ENCODE measurements around the gene METTL16. TPM values are rescaled to one million over a fixed set of nuclear protein-coding genes. Genes with fewer than 3 reads are reported as not detected.

Gene METTL16
- total RNA-seq, 4 donors from 2014 or later: 16.1 to 141 (median 19.8) TPM

- intact Hi-C loops (cut with DNase I; ENCODE audit: low total_unique reads): no loop called here
- DNase-seq: no peak
- in situ Hi-C loops (cut with MboI; ENCODE audit: low pct_ligation_motif_present in 1 of 4, low pct_unique_long_range_greater_than_20kb in 1 of 4, low sequenced_read_pairs in 3 of 4): loop anchor here in 2 of 4 donors (5.0 to 10.0 kb wide), 2 partner anchors 48 to 56 kb away; no protein-coding TSS in a partner anchor
- H3K4me1 ChIP-seq: peaks cover 0 to 15% (median 0%) of the 10 kb centered on the region in 4 donors
- H3K27me3 ChIP-seq: no peaks in the 10 kb centered on the region
- H3K9me3 ChIP-seq: no peaks in the 10 kb centered on the region
- H3K36me3 ChIP-seq: peaks cover 0 to 13% (median 4%) of the 10 kb centered on the region in 4 donors
- TF ChIP-seq POLR2AphosphoS5 (IDR thresholded peaks at IDR 0.05): no peak
- no peak for TF ChIP-seq POLR2A (IDR thresholded peaks at IDR 0.05)
- TF ChIP-seq EP300 (IDR thresholded peaks at IDR 0.05; ENCODE audit: low read depth): no peak
- no peak for TF ChIP-seq CTCF (IDR thresholded peaks at IDR 0.05)
- WGBS, 2 donors (ENCODE audit: low coverage in 1 of 2): 93% methylated on average over 6 of the region's 6 CpGs; no CpG with 5 or more reads in 1 of the 2 donors
- no peak overlapping the region for H3K4me3 ChIP-seq
- no peak overlapping the region for H3K27ac ChIP-seq
Measured at GRCh38 chr17:2423271-2423670, 88.4 kb downstream of the METTL16 start.

DNA sequence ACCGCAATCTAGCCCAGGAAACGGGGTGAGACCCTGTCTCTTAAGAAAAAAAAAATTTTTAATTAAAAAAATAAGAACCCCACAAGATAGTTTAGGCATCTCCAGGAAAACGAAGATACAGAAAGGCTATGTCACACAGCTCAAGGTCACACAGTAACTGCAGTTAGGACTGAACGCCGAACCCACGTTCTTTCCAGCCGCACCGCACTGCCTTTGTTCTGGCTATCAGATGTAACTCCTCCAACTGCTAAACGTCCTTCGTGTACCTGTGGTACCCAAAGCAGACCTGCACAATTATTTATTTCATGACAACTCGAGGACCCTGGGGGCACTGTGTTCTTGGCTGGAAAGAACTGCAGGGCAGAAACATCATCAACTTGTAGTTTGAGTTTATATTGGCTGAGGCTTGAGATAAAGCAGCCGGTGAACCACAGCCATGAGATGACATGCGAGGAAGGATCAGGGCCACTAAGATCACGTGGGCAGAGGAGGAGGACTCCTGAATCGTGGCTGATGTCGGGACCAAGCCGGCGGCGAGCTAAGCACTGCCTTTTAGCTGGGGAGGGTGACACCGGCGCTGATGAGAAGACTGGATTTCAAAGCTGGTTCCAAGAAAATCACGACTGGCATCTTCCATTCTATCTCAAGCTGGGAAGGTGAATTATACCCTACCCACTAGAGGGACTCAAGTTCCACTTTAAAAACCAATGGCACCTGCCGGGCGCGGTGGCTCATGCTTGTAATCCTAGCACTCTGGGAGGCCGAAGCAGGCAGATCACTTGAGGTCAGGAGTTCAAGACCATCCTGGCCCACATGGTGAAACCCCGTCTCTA lies 90.2 kb downstream of the METTL16 start:
- no peaks in the 10 kb centered on the region for H3K9me3 ChIP-seq
- TF ChIP-seq EP300 (IDR thresholded peaks at IDR 0.05; ENCODE audit: low read depth): no peak
- no peak for TF ChIP-seq POLR2A (IDR thresholded peaks at IDR 0.05)
- peak in 3 of 5 experiments; percentile 8 to 19 (median 11) for TF ChIP-seq CTCF (IDR thresholded peaks at IDR 0.05)
- TF ChIP-seq POLR2AphosphoS5 (IDR thresholded peaks at IDR 0.05): peak in 1 of 3 donors; percentile 4
- peaks cover 0 to 16% (median under 1%) of the 10 kb centered on the region in 4 donors for H3K4me1 ChIP-seq
- in situ Hi-C loops (cut with MboI; ENCODE audit: low pct_ligation_motif_present in 1 of 4, low pct_unique_long_range_greater_than_20kb in 1 of 4, low sequenced_read_pairs in 3 of 4): loop anchor here in 2 of 4 donors (5.0 to 10.0 kb wide), 2 partner anchors 47 to 54 kb away; no protein-coding TSS in a partner anchor
- H3K36me3 ChIP-seq: peaks cover 0 to 13% (median 4%) of the 10 kb centered on the region in 4 donors
- H3K4me3 ChIP-seq: no peak overlapping the region
- intact Hi-C loops (cut with DNase I; ENCODE audit: low total_unique reads): no loop called here
- 81 to 93% methylated on average over 8 to 27 of the region's 27 CpGs for WGBS, 2 donors (ENCODE audit: low coverage in 1 of 2)
- DNase-seq: no peak
- H3K27ac ChIP-seq: peak overlapping the region in 3 of 4 donors; percentile 1 to 44 (median 19)
- no peaks in the 10 kb centered on the region for H3K27me3 ChIP-seq

- H3K9me3 ChIP-seq: no peaks in the 10 kb centered on the region
- H3K36me3 ChIP-seq: peaks cover 0 to 13% (median 4%) of the 10 kb centered on the region in 4 donors
- H3K4me1 ChIP-seq: peaks cover 6 to 26% (median 7%) of the 10 kb centered on the region in 4 donors
- H3K27me3 ChIP-seq: no peaks in the 10 kb centered on the region
- no peak for DNase-seq
- in situ Hi-C loops (cut with MboI; ENCODE audit: low pct_ligation_motif_present in 1 of 4, low pct_unique_long_range_greater_than_20kb in 1 of 4, low sequenced_read_pairs in 3 of 4) (loop anchor here in 2 of 4 donors (5.0 to 10.0 kb wide), 2 partner anchors 45 to 53 kb away; no protein-coding TSS in a partner anchor), intact Hi-C loops (cut with DNase I; ENCODE audit: low total_unique reads) (no loop called here)
- no peak overlapping the region for H3K4me3 ChIP-seq
- WGBS, 2 donors (ENCODE audit: low coverage in 1 of 2): 75 to 76% methylated on average over 3 to 12 of the region's 12 CpGs
- no peak for TF ChIP-seq CTCF (IDR thresholded peaks at IDR 0.05)
- TF ChIP-seq POLR2AphosphoS5 (IDR thresholded peaks at IDR 0.05): no peak
- TF ChIP-seq EP300 (IDR thresholded peaks at IDR 0.05; ENCODE audit: low read depth): no peak
- TF ChIP-seq POLR2A (IDR thresholded peaks at IDR 0.05): no peak
- H3K27ac ChIP-seq: peak overlapping the region in 2 of 4 donors; percentile 66 to 70
Measured at GRCh38 chr17:2420176-2420575, 91.5 kb downstream of the METTL16 start.

- in situ Hi-C loops (cut with MboI; ENCODE audit: low pct_ligation_motif_present in 1 of 4, low pct_unique_long_range_greater_than_20kb in 1 of 4, low sequenced_read_pairs in 3 of 4) (loop anchor here in 2 of 4 donors (5.0 kb wide), 1 partner anchor 37 kb away; no protein-coding TSS in a partner anchor), intact Hi-C loops (cut with DNase I; ENCODE audit: low total_unique reads) (no loop called here)
- TF ChIP-seq EP300 (IDR thresholded peaks at IDR 0.05; ENCODE audit: low read depth) (no peak), POLR2A (IDR thresholded peaks at IDR 0.05) (no peak), CTCF (IDR thresholded peaks at IDR 0.05) (no peak), POLR2AphosphoS5 (IDR thresholded peaks at IDR 0.05) (no peak)
- Histone ChIP-seq H3K36me3 (peaks cover 0 to 13% (median 4%) of the 10 kb centered on the region in 4 donors), H3K4me1 (peaks cover 6 to 26% (median 7%) of the 10 kb centered on the region in 4 donors), H3K4me3 (no peak overlapping the region), H3K9me3 (no peaks in the 10 kb centered on the region), H3K27ac (peak overlapping the region; percentile 43 to 70 (median 58)), H3K27me3 (no peaks in the 10 kb centered on the region)
- no peak for DNase-seq
- 88% methylated on average over 6 of the region's 6 CpGs; no CpG with 5 or more reads in 1 of the 2 donors for WGBS, 2 donors (ENCODE audit: low coverage in 1 of 2)
Measured at GRCh38 chr17:2419486-2419885, 92.2 kb downstream of the METTL16 start.
